Spleen (tissue), 11 donors: ENCODE results near the gene ZFYVE28. TPM values are rescaled to one million over a fixed set of nuclear protein-coding genes. Genes with fewer than 3 reads are reported as not detected.

Experiments used
- DNase-seq: peaks from one replicate; pipeline ENCODE4 v3.0.0-alpha.2; 2020
- H3K27ac ChIP-seq, 8 donors: fragments of 200-600 bp; sonication (generic) in 7 of 8; 1 replicate in 4 of 8; 2 replicates in 4 of 8; pipeline versions ENCODE4 v1.5.0 to v1.8.0; 2016 to 2021; ENCODE audit warnings: inconsistent platforms in 4 of 8, mild to moderate bottlenecking in 4 of 8, moderate library complexity in 1 of 8
- H3K27me3 ChIP-seq, 7 donors: fragments of 200-600 bp; sonication (generic) in 6 of 7; replicated peaks in 1 of 7; 1 replicate in 4 of 7; 2 replicates in 3 of 7; pipeline versions ENCODE4 v1.5.0 to v1.8.0; 2016 to 2021; ENCODE audit warnings: inconsistent platforms in 3 of 7, mild to moderate bottlenecking in 1 of 7
- H3K36me3 ChIP-seq, 6 donors: fragments of 200-600 bp; sonication (generic) in 5 of 6; 1 replicate in 4 of 6; 2 replicates in 2 of 6; pipeline versions ENCODE4 v1.5.0 to v1.8.0; 2016 to 2021; ENCODE audit warnings: inconsistent platforms in 2 of 6
- H3K4me1 ChIP-seq, 6 donors: fragments of 200-600 bp; sonication (generic) in 5 of 6; 1 replicate in 3 of 6; 2 replicates in 3 of 6; pipeline versions ENCODE4 v1.5.0 to v1.8.0; 2016 to 2021; ENCODE audit warnings: inconsistent platforms in 3 of 6
- H3K4me3 ChIP-seq, 8 donors: fragments of 200-600 bp; sonication (generic) in 7 of 8; 1 replicate in 4 of 8; 2 replicates in 4 of 8; pipeline versions ENCODE4 v1.5.0 to v1.8.0; 2016 to 2021; ENCODE audit warnings: inconsistent platforms in 4 of 8, mild to moderate bottlenecking in 4 of 8, moderate library complexity in 2 of 8
- H3K9me3 ChIP-seq, 8 donors: fragments of 200-600 bp; sonication (generic) in 7 of 8; 1 replicate in 4 of 8; 2 replicates in 4 of 8; pipeline versions ENCODE4 v1.5.0 to v1.8.0; 2016 to 2021; ENCODE audit warnings: inconsistent platforms in 4 of 8
- CTCF ChIP-seq, 11 experiments: fragments of 200-600 bp in 7 of 11; fragments of 450-650 bp in 4 of 11; sonication (generic) in 4 of 11; IDR thresholded peaks in 8 of 11; conservative IDR thresholded peaks in 3 of 11; 1 replicate in 7 of 11; 2 replicates in 4 of 11; pipeline versions ENCODE4 v1.4.0 to v1.8.0; 2016 to 2021; ENCODE audit warnings: antibody characterized with exemption in 11 of 11, inconsistent platforms in 4 of 11, mild to moderate bottlenecking in 1 of 11
- POLR2A ChIP-seq, 3 donors: fragments of 450-650 bp; IDR thresholded peaks; one replicate each; pipeline ENCODE4 v1.5.1; 2017; ENCODE audit warnings: antibody characterized with exemption in 3 of 3, mild to moderate bottlenecking in 1 of 3
- POLR2AphosphoS5 ChIP-seq, 3 donors: sonication (generic); formaldehyde crosslinking; IDR thresholded peaks; one replicate each; pipeline ENCODE4 v1.5.1; 2017; ENCODE audit warnings: antibody characterized with exemption in 3 of 3
- WGBS, 5 donors: extraction: QIAGEN DNeasy Blood & Tissue Kit in 3 of 5; methylation state at CpG; one replicate each; pipeline versions ENCODE4 v1.1.5 to v1.1.7; 2013 to 2018; 5-methylcytosine and 5-hydroxymethylcytosine counted together
- intact Hi-C: fragments of 100-400 bp; cut with DNase I; formaldehyde crosslinking; loops from one replicate; pipeline ENCODE4 v1.15.0; 2023; ENCODE audit warnings: low total_unique reads
- polyA plus RNA-seq, 3 donors: library from polyadenylated mRNA; stranded (reverse); fragments of 200-250 nt; gene quantifications; one replicate each; pipeline ENCODE4 v1.2.1, GENCODE V29; 2013
- total RNA-seq, 7 donors: library from RNA; depleted of rRNA in 3 of 7; stranded (reverse); fragments of >200 nt in 3 of 7; fragmentation: NEBNext Ultra II Directional in 4 of 7; extraction: Animal tissue kit (Norgen Biotek cat#: 25700) in 4 of 7; gene quantifications; one replicate each; pipeline versions ENCODE4 v1.1.0 to v1.2.1, GENCODE V29; 2016 to 2021
- donor health status: healthy with polysubstance abuse.
- donor health status: DM: no; HTN: no; CAD: no; lungs with moderate emphysema.
- donor health status: DM: no; HTN: no; CAD: no.
- donor health status: Bipolar disorder and iron deficiency.
- donor health status: healthy.
- donor health status: DM: no; HTN: no; CAD: no.
- donor health status: DM: yes; HTN: yes; CAD: no.

The ZFYVE28 gene
- total and polyA plus RNA-seq, 10 donors: 2.7 to 31.3 (median 12.6) TPM

DNA sequence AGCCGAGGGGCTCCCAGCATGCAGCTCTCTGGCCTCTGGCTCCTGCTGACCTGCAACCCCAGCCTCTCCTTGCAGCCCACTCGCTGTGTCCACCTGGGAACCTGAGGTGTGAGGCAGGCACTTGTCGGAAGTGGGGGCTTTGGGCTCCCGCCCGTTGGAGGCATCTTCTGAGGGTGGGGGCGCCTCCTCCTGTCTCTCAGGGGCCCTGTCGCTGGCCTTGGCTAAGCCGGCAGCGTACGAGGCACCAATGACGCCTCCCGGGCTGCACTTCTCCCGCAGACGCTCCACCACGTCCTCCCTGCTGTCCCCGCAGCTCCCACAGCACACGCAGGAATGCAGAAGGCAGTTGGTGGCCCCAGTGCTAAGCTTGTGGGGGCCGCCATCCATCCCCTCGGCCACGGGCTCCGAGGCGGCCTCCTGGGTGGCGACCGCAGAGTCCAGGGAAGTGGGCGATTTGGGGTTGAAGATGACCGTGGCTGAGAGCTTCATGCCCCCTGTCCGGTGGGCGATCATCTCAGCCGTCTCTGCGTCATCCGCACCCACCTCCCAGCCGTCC lies 114.0 kb downstream of the ZFYVE28 start:
- H3K36me3 ChIP-seq: peaks cover 0 to 21% (median 0%) of the 10 kb centered on the region in 6 donors
- H3K9me3 ChIP-seq: peaks cover 0 to 28% (median 15%) of the 10 kb centered on the region in 8 donors
- DNase-seq: peak; percentile 55
- TF ChIP-seq POLR2AphosphoS5 (IDR thresholded peaks at IDR 0.05) (no peak), POLR2A (IDR thresholded peaks at IDR 0.05) (no peak), CTCF (IDR thresholded peaks at IDR 0.05 in 8 of 11, conservative IDR thresholded peaks at IDR 0.05 in 3 of 11) (no peak)
- H3K27ac ChIP-seq: no peak overlapping the region
- H3K4me1 ChIP-seq: no peaks in the 10 kb centered on the region
- WGBS, 5 donors: 87 to 96% (median 92%) methylated on average over 24 to 32 of the region's 32 CpGs
- H3K27me3 ChIP-seq: no peaks in the 10 kb centered on the region
- H3K4me3 ChIP-seq: no peak overlapping the region
- intact Hi-C loops: no loop called here

DNA sequence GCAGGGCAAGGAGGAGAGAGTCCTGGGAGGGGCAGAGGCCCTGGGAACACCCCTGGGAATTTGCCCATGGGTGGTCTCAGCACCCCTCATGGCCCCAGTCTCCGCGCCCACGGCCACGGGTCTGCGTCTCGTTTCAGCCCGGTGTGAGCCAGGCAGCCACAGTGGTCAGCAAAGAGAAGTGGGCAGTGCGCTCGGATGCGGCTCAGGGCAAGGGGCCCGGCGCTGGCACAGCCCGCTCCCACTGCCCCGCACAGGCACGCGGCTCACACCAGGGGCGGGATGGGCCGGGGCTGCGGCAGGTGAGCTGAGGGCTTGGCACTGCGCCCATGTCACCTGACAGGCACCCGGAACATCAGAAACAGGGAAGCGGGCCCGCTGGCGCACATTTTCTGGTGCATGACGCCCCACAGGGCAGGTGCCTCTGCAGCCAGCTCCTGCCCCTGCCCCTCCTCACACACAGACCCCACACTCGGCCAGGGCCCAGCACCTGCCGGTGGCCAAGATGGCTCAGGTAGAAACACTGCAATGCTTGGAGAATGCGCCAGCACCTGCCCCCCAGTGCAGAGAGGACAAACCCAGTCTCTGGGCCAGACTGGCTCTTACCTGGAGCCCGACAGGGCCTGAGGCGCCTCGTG lies 114.6 kb downstream of the ZFYVE28 start:
- Histone ChIP-seq H3K27ac (no peak overlapping the region), H3K4me3 (no peak overlapping the region), H3K4me1 (no peaks in the 10 kb centered on the region), H3K9me3 (peaks cover 0 to 23% (median 12%) of the 10 kb centered on the region in 8 donors), H3K27me3 (no peaks in the 10 kb centered on the region), H3K36me3 (peaks cover 0 to 21% (median 0%) of the 10 kb centered on the region in 6 donors)
- DNase-seq: peak; percentile 64
- intact Hi-C loops: no loop called here
- no peak for TF ChIP-seq CTCF (IDR thresholded peaks at IDR 0.05 in 8 of 11, conservative IDR thresholded peaks at IDR 0.05 in 3 of 11)
- TF ChIP-seq POLR2A (IDR thresholded peaks at IDR 0.05): no peak
- TF ChIP-seq POLR2AphosphoS5 (IDR thresholded peaks at IDR 0.05): no peak
- 82 to 93% (median 89%) methylated on average over 23 to 31 of the region's 31 CpGs for WGBS, 5 donors

DNA sequence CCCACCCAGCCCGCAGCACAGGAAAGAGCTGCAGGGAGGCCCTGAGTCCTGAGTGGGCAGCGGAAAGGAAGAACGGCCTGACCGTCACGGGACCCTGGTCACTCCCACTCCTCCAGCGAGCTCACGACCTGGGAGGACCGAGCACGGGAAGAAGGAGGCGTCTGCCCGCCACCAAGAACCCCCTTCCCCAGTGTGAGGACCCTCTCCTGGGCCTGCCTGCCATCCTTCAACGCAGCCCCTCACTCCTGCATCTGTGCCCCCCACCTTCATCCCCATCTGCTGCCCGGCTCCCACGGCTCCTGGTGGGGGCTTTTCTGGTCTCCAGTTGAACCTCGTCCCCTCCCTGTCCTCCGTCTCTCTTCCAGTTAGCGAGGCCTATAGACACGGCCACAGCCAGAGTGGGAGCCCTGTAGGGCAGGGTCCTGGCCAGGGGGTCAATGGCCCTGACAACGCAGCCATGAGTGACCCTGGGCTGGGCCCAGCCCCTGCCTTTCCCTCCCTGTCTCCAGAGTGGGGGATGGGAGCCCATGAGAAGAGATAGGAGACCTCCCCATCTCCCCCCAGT lies 115.2 kb downstream of the ZFYVE28 start:
- H3K27me3 ChIP-seq: no peaks in the 10 kb centered on the region
- intact Hi-C loops: no loop called here
- H3K4me3 ChIP-seq: no peak overlapping the region
- H3K36me3 ChIP-seq: peaks cover 0 to 21% (median 0%) of the 10 kb centered on the region in 6 donors
- H3K4me1 ChIP-seq: peaks cover 0 to 4% (median under 1%) of the 10 kb centered on the region in 6 donors
- WGBS, 5 donors: 84 to 93% (median 91%) methylated on average over 18 to 19 of the region's 19 CpGs
- H3K27ac ChIP-seq: no peak overlapping the region
- peak; percentile 64 for DNase-seq
- H3K9me3 ChIP-seq: peaks cover 0 to 23% (median 12%) of the 10 kb centered on the region in 8 donors
- TF ChIP-seq POLR2AphosphoS5 (IDR thresholded peaks at IDR 0.05): no peak
- no peak for TF ChIP-seq CTCF (IDR thresholded peaks at IDR 0.05 in 8 of 11, conservative IDR thresholded peaks at IDR 0.05 in 3 of 11)
- TF ChIP-seq POLR2A (IDR thresholded peaks at IDR 0.05): no peak
